SIG-M5 treated with dmso at 0.1 percent for 504 hours (cell line): ENCODE results near the gene NRIP1.

Experiments
- DNase-seq: peaks from one replicate; lab custom pipeline; 2025; ENCODE audit not compliant: unreplicated experiment; lab: John Stamatoyannopoulos, UW

Gene NRIP1

GRCh38 chr21:15066123-15066575, 1.3 kb upstream of the NRIP1 start:
- peak; percentile 56 for DNase-seq

- peak; percentile 87 for DNase-seq
Observed at GRCh38 chr21:15065392-15066122, 757 bp upstream of the NRIP1 start.

- peak; percentile 35 for DNase-seq
Observed at GRCh38 chr21:15063814-15064575, 805 bp downstream of the NRIP1 start.

- no peak for DNase-seq
Observed at GRCh38 chr21:15063081-15063813, 1.6 kb downstream of the NRIP1 start.

- peak; percentile 35 for DNase-seq
Observed at GRCh38 chr21:15062606-15062965, 2.2 kb downstream of the NRIP1 start.

- DNase-seq, result peak; percentile 5
Observed at GRCh38 chr21:15061747-15062605, 2.8 kb downstream of the NRIP1 start.

GRCh38 chr21:15061279-15061678, 3.5 kb downstream of the NRIP1 start:
- peak; percentile 12 for DNase-seq

- peak; percentile 30 for DNase-seq
Observed at GRCh38 chr21:15060543-15061175, 4.1 kb downstream of the NRIP1 start.

- no peak for DNase-seq
Observed at GRCh38 chr21:15059397-15059796, 5.4 kb downstream of the NRIP1 start.

- no peak for DNase-seq
Observed at GRCh38 chr21:15058854-15059263, 5.9 kb downstream of the NRIP1 start.

GRCh38 chr21:15057285-15057684, 7.5 kb downstream of the NRIP1 start:
- DNase-seq, result no peak

- DNase-seq, result no peak
Observed at GRCh38 chr21:15054606-15055239, 10.1 kb downstream of the NRIP1 start.

GRCh38 chr21:15054089-15054488, 10.7 kb downstream of the NRIP1 start:
- no peak for DNase-seq

GRCh38 chr21:15053500-15053899, 11.3 kb downstream of the NRIP1 start:
- DNase-seq, result no peak

GRCh38 chr21:15052459-15052763, 12.4 kb downstream of the NRIP1 start:
- no peak for DNase-seq

GRCh38 chr21:15051644-15052458, 12.9 kb downstream of the NRIP1 start:
- DNase-seq, result no peak

- no peak for DNase-seq
Observed at GRCh38 chr21:15050568-15051377, 14.0 kb downstream of the NRIP1 start.

- no peak for DNase-seq
Observed at GRCh38 chr21:15045017-15045416, 19.8 kb downstream of the NRIP1 start.
